ENCODE measurements around the gene SLC22A23. TPM values are rescaled to one million over a fixed set of nuclear protein-coding genes. Genes with fewer than 3 reads are reported as not detected.
A peak's percentile ranks its signal among the peaks of the same experiment; 100 is the strongest.
"Not testable (repeated sequence)": the region's sequence is repeated elsewhere in the genome, so short reads cannot be mapped to it uniquely, and the experiment has no call there.

Gene SLC22A23
- total and polyA plus RNA-seq, 4 donors, result 4.9 to 45.4 (median 19.7) TPM

DNA sequence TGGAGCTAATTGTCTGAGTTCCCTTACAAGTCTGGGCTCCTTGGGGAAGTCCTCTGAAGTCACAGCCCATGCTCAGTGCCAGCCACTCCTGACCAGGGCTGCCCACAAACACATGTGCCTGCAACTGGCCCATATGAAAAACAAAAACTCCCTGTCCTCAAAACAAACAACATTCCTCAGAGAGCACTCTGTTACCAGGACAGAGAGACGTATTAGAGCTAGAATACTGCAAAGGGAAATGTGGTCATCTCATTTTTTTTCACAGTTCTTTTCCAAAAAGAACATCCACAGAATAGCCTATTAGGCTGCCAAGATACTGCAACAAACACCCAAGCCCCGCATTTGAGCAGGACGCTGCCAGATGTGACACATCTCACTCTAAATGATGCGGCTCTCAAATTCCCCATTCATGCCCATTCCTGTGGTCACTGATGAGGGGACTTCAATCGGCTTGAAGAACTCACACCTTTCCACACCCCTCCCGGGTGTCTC is 71.1 kb downstream of the SLC22A23 start:
- Histone ChIP-seq H3K9me3 (ENCODE audit: control insufficient read depth in 4 of 4, low read length in 3 of 4) (no peaks in the 10 kb centered on the region), H3K4me3 (ENCODE audit: low read depth in 1 of 3, low read length in 3 of 3) (no peak overlapping the region), H3K36me3 (ENCODE audit: control insufficient read depth in 4 of 4, insufficient read depth in 3 of 4, low read depth in 1 of 4, low read length in 3 of 4) (no peaks in the 10 kb centered on the region), H3K27ac (ENCODE audit: low read depth in 1 of 2, low read length in 2 of 2) (peak overlapping the region in 1 of 2 donors; percentile 22), H3K4me1 (ENCODE audit: control insufficient read depth in 4 of 4, insufficient read depth in 4 of 4, low read length in 3 of 4) (peaks cover 13 to 62% (median 44%) of the 10 kb centered on the region in 4 donors), H3K9ac (ENCODE audit: low read depth in 1 of 2, low read length in 2 of 2) (no peak overlapping the region), H3K27me3 (ENCODE audit: control insufficient read depth in 4 of 4, insufficient read depth in 4 of 4, low read length in 3 of 4) (no peaks in the 10 kb centered on the region)
- 72% methylated on average over 6 of the region's 6 CpGs for WGBS
- no peak for DNase-seq (ENCODE audit: low spot score)
- no peak for TF ChIP-seq RAD21 (IDR thresholded peaks at IDR 0.05)
- TF ChIP-seq ZBTB33 (IDR thresholded peaks at IDR 0.05), result no peak
- no peak for TF ChIP-seq HNF4A (conservative IDR thresholded peaks at IDR 0.05)
- no peak for TF ChIP-seq NR2F2 (IDR thresholded peaks at IDR 0.05)
- no peak for TF ChIP-seq HNF4G (IDR thresholded peaks at IDR 0.05)
- no peak for TF ChIP-seq FOXA1 (IDR thresholded peaks at IDR 0.05)
- TF ChIP-seq RXRA (IDR thresholded peaks at IDR 0.05), result no peak
- TF ChIP-seq JUND (IDR thresholded peaks at IDR 0.05), result no peak
- TF ChIP-seq FOXA2 (IDR thresholded peaks at IDR 0.05), result no peak
- TF ChIP-seq EGR1 (IDR thresholded peaks at IDR 0.05; ENCODE audit: low read depth in 2 of 2), result no peak
- no peak for TF ChIP-seq MAX (IDR thresholded peaks at IDR 0.05)
- TF ChIP-seq, protein P1, sequence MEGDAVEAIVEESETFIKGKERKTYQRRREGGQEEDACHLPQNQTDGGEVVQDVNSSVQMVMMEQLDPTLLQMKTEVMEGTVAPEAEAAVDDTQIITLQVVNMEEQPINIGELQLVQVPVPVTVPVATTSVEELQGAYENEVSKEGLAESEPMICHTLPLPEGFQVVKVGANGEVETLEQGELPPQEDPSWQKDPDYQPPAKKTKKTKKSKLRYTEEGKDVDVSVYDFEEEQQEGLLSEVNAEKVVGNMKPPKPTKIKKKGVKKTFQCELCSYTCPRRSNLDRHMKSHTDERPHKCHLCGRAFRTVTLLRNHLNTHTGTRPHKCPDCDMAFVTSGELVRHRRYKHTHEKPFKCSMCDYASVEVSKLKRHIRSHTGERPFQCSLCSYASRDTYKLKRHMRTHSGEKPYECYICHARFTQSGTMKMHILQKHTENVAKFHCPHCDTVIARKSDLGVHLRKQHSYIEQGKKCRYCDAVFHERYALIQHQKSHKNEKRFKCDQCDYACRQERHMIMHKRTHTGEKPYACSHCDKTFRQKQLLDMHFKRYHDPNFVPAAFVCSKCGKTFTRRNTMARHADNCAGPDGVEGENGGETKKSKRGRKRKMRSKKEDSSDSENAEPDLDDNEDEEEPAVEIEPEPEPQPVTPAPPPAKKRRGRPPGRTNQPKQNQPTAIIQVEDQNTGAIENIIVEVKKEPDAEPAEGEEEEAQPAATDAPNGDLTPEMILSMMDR (IDR thresholded peaks at IDR 0.05; ENCODE audit: low read depth, low read length, missing input control), result no peak
- no peak for TF ChIP-seq GABPA (IDR thresholded peaks at IDR 0.05 in 1 of 2, conservative IDR thresholded peaks at IDR 0.05 in 1 of 2)
- TF ChIP-seq SP1 (IDR thresholded peaks at IDR 0.05), result no peak
- no peak for TF ChIP-seq TAF1 (conservative IDR thresholded peaks at IDR 0.05)
- TF ChIP-seq YY1 (IDR thresholded peaks at IDR 0.05), result no peak
- TF ChIP-seq, protein P2, sequence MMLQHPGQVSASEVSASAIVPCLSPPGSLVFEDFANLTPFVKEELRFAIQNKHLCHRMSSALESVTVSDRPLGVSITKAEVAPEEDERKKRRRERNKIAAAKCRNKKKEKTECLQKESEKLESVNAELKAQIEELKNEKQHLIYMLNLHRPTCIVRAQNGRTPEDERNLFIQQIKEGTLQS (IDR thresholded peaks at IDR 0.05), result no peak
- TF ChIP-seq REST (IDR thresholded peaks at IDR 0.05), result no peak

DNA sequence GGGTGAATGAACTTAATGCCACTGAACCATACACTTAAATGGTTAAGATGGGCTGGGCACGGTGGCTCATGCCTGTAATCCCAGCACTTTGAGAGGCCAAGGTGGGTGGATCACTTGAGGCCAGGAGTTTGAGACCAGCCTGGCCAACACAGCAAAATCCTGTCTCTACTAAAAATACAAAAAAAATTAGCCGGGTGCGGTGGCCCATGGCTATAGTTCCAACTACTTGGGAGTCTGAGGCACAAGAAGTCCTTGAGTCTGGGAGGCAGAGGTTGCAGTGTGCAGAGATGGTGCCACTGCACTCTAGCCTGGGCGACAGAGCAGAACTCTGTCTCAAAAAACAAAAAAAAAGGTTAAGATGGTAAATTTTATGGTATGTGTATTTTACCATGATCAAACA is 71.7 kb downstream of the SLC22A23 start:
- whole genome bisulfite sequencing, result 82% methylated on average over 4 of the region's 4 CpGs
- H3K27me3 ChIP-seq (ENCODE audit: control insufficient read depth in 4 of 4, insufficient read depth in 4 of 4, low read length in 3 of 4); DNase-seq (ENCODE audit: low spot score); H3K4me3 ChIP-seq (ENCODE audit: low read depth in 1 of 3, low read length in 3 of 3); H3K9me3 ChIP-seq (ENCODE audit: control insufficient read depth in 4 of 4, low read length in 3 of 4); H3K36me3 ChIP-seq (ENCODE audit: control insufficient read depth in 4 of 4, insufficient read depth in 3 of 4, low read depth in 1 of 4, low read length in 3 of 4); H3K9ac ChIP-seq (ENCODE audit: low read depth in 1 of 2, low read length in 2 of 2): not testable (repeated sequence)
- Histone ChIP-seq H3K27ac (ENCODE audit: low read depth in 1 of 2, low read length in 2 of 2) (peak overlapping the region; percentile 22 to 76), H3K4me1 (ENCODE audit: control insufficient read depth in 4 of 4, insufficient read depth in 4 of 4, low read length in 3 of 4) (peaks cover 13 to 62% (median 43%) of the 10 kb centered on the region in 4 donors)
